Suprapubic skin (tissue), 3 donors: ENCODE data around the gene KLF6.

Experiments
- CTCF ChIP-seq, 2 donors: fragments of 200-600 bp in 1 of 2; fragments of 450-650 bp in 1 of 2; sonication (generic) in 1 of 2; IDR thresholded peaks; one replicate each; pipeline ENCODE4 v1.5.1; 2016 to 2019; ENCODE audit warnings: antibody characterized with exemption in 2 of 2, mild to moderate bottlenecking in 1 of 2, moderate library complexity in 1 of 2
- POLR2A ChIP-seq, 2 donors: fragments of 450-650 bp; IDR thresholded peaks; one replicate each; pipeline ENCODE4 v1.6.1; 2017; ENCODE audit warnings: antibody characterized with exemption in 2 of 2, mild to moderate bottlenecking in 2 of 2, moderate library complexity in 2 of 2

- TF ChIP-seq POLR2A (IDR thresholded peaks at IDR 0.05) (no peak), CTCF (IDR thresholded peaks at IDR 0.05) (no peak)
Measured at GRCh38 chr10:3763852-3764625, 21.0 kb downstream of the KLF6 start.
